DMS153 (cell line): Measurements from ENCODE around the gene CTCF.

ENCODE experiments used
- DNase-seq: peaks from one replicate; lab custom pipeline; 2025; lab: John Stamatoyannopoulos, UW

The CTCF gene

DNA sequence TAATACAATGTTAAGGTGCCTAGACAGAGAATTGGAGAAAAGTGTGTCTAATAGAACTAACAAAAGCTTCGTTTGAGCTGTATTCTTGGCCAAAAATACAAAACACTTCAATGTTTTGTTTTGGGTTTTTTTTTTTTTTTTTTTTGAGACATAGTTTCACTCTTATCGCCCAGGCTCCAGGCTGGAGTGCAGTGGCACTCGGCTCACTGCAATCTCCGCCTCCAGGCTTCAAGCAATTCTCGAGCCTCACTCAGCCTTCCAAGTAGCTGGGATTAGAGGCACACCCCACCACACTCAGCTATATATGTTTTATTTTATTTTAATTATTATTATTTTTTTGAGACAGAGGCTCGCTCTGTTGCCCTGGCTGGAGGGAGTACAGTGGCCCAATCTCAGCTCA lies 44.3 kb downstream of the CTCF start:
- no peak for DNase-seq

DNA sequence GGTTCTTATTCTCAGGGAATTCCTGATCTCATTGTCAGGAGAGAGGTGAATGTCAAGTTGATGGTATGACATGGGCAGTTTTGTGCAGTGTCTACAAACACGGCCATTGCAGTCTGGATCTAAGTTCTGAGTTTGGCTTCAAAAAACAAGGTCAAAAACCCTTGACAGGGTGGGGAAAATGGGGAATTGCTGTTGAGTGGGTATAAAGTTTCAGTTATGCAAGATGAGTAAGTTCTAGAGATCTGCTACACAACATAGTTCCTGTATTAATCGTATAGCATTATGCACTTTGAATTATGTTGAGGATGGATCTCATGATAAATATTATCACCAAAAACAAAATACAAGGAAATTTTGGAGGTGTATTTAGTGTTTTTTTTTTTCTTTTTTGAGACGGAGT lies 46.0 kb downstream of the CTCF start:
- no peak for DNase-seq

DNA sequence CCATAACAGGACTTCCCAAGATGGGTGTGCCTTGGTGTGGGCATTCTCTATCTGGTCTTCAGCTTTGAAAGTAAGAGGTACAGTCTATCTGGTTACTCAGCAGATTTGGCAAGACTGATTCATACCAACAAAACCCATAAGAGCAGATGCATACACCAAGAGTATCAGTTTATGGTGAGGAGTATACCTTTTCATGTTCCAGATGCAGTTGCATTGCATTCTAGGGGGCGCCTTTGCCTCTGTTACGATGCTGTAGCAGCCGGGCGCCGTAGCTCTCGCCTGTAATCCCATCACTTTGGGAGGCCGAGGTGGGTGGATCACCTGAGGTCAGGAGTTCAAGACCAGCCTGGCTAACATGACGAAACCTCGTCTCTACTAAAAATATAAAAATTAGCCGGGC lies 51.5 kb downstream of the CTCF start:
- DNase-seq, result no peak

DNA sequence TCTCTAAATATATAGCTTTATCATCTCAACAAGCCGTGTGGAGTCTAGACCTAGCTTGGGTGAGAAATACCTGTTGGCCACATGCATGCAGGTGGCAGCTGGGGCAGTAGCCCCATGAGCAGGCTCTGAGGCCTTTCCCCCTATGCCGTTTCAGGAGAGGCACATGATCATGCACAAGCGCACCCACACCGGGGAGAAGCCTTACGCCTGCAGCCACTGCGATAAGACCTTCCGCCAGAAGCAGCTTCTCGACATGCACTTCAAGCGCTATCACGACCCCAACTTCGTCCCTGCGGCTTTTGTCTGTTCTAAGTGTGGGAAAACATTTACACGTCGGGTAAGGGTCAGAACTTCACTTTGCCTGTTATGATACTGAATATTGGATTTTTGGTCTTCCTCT lies 65.9 kb downstream of the CTCF start:
- no peak for DNase-seq

DNA sequence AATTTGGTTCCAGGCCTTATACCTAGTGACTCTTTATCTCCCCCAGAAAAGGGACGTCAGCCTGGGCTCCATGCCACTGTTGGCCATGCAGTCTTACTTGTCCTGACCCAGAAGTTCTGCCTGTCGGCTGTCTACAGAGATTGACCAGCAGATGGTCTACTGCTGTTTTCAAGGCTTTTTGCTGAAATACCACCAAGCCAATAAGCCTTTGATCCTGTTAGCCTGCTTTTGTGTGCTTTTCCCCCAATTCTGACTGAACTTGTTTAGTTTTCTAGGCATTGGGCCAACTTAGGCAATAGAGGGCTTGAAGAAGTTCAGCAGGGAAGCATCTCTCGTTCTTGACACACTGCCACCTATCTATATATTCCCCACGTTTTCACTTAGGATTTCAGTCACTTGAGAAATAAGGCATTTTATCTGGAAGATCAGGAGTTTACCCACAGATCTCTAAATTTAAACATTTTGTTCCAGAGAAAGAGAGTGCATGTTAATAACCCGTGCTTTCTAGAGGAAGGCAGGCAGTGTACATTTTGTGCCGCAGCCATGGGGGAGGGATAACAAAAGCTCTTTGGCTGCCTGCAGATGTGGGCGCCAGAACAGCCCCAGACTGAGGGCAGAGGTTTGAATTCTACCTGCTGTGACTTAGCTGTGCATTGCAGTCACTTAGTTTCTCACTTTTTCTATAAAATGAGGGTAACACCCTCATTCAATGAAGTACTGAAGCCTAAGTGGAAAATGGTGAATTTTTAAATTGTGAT lies 70.3 kb downstream of the CTCF start:
- no peak for DNase-seq

DNA sequence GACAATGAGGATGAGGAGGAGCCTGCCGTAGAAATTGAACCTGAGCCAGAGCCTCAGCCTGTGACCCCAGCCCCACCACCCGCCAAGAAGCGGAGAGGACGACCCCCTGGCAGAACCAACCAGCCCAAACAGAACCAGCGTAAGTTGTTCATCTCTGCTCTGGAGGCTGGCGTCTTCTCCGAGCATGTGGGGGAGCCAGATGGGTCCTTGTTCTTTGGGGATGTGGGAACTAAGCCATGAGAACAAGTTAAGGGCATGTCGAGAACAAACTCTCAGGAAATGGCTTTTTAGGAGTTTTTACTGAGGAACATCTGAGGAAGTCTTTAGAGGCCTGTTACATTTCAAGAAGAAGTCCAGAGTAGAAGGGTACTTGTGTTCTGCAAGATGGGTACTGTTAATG lies 74.4 kb downstream of the CTCF start:
- no peak for DNase-seq

DNA sequence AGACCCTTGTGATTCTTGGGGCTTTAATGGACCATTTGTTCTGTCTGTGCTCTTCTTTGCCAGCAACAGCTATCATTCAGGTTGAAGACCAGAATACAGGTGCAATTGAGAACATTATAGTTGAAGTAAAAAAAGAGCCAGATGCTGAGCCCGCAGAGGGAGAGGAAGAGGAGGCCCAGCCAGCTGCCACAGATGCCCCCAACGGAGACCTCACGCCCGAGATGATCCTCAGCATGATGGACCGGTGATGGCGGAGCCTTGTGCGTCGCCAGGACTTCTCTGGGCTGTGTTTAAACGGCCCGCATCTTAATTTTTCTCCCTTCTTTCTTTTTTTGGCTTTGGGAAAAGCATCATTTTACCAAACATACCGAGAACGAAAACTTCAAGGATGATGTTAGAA lies 75.3 kb downstream of the CTCF start:
- no peak for DNase-seq

DNA sequence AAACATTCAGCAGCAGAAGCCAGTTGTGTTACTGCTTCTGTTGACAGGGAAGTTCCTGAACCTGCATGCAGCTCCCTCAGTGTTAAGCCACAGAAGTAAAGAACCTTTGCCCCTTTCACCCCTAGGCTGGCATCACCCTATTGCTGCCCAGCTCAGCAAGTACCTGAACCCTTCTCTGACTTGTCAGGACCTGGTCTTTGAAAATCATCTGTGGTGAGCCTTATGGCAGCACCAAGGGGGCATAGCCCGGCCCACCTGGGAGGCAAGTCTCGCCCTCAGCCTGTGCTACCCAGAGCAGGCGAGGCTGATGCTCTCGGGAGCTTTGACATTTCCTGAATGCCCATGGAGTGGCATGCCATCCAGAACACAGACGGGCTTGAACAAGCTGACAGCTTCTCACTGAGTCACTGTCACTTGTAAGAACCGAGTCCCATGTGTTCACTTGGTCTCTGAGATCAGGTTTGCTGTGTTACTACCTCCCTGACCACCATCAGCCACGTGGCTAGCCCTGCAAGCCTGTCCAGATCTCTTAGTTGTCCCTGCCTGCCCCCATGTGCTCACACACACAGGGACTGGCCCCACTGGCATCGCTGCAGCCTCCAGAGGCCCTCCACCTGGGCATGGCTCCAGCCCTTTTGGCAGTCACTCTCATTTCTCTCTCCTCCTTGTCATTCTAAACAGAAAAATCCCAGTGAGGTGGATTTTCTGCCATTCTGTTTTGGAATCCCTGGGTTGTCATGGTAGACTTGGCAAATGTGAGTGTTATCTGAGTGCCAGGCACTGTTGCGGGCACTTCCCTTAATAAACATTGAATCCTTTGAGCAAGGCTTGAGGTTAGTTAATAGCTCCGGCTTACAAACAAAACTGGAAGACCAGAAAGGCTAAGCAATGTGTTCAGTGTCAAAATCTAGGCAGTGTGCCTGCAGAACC lies 79.7 kb downstream of the CTCF start:
- DNase-seq, result no peak

DNA sequence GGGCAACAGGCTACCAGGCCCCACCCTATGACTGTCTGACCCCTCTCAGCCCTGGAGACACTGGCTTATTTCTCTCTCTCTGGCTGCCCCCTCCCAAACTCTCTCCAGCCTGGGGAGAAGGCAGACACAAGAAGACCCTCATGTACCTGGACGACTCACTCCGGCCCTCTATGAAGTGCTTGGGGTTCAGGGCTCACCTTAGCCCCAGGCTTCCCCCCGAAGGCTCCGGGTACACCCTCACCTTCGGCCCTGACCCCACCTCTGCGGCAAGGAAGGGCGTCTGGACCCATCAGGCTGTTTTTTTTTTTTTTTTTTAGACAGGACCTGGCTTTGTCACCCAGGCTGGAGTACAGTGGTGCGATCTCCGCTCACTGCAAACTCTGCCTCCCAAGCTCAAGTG lies 81.7 kb downstream of the CTCF start:
- no peak for DNase-seq

DNA sequence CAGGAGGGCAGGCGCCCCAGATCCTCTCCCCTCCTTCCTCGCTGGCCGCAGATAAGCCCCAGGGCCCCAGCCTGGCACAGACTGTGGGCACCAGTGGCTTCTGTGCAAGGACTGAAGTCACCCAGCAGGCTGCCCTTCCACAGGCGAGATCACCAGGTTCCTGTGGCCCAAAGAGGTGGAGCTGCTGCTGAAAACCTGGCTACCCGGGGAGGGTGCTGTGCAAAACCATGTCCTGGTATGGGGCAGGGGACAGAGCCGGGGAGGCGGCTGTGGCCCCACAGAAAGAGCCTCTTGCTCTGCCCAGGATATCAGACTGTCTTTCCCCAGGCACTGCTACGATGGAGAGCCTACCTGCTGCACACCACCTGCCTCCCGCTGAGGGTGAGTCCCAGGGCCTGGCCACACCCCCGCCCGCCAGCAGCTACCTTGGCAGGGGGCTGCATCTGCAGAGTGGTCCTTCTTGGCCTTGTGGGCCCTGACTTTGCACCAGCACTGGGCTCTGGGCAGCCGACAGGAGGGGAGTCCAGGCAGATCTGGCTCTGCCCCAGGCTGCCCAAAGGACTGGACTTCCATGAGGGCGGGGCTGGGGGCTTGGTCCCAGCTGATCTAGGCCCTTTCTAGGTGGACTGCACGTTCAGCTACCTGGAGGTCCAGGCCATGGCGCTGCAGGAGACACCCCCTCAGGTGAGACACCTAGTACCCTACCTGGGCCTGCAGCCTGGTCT lies 83.2 kb downstream of the CTCF start:
- no peak for DNase-seq

DNA sequence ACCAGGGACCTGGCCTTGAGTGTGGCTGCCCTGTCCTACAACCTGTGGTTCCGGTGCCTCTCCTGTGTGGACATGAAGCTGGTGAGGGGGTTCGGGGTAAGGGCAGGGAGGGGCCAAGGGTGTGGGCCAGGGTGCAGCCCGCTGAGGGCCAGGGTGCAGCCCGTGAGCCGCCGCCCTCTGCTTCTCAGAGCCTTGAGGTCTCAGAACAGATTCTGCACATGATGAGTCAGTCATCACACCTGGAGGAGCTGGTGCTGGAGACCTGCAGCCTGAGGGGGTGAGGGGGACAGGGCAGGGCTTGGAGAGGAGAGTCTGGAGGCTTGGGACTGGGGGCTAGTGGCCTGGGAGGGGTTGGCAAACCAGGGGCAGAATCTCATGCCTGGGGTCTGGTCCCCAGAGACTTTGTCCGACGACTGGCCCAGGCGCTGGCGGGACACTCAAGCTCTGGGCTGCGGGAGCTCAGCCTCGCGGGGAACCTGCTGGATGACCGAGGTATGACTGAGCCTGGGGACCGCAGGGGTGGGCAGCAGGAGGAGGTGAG lies 84.9 kb downstream of the CTCF start:
- no peak for DNase-seq

DNA sequence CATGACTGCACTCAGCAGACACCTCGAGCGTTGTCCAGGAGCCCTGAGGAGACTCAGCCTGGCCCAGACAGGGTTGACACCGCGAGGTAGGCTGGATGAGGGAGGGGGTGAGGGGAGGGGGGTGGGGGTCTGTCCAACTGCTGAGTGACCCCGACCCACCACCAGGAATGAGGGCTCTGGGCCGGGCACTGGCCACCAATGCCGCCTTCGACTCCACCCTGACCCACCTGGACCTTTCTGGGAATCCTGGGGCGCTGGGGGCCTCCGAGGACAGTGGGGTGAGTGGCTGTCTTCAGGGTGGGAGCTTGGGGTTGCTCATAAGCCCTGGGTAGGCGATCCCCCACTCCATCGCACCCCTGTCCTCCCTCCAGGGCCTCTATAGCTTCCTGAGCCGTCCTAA lies 85.4 kb downstream of the CTCF start:
- no peak for DNase-seq

DNA sequence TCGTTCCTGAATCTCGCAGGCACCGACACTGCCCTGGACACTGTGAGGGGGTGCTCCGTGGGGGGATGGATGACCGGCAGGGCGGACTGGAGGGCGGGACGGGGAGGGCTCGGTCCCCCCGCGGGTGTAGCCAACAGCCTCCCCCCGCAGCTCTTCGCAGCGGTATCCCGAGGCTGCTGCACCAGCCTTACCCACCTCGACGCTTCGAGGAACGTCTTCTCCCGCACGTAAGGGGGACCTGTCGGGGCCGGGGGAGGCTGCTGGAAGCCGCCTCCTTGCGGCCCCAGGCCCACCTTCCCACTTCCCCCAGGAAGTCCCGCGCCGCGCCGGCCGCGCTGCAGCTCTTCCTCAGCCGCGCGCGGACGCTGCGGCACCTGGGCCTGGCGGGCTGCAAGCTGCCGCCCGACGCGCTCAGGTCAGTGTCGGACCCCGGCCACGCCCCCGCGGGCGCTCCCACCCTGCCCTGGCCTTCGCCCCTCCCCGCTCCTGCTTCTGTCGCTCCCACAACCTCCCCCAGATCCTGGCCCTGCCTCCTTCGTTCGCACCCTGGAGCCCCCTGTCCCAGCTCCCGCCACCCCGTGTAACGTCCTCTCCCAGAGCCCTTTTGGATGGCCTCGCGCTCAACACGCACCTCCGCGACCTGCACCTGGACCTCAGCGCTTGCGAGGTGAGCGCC lies 85.9 kb downstream of the CTCF start:
- DNase-seq, result no peak

DNA sequence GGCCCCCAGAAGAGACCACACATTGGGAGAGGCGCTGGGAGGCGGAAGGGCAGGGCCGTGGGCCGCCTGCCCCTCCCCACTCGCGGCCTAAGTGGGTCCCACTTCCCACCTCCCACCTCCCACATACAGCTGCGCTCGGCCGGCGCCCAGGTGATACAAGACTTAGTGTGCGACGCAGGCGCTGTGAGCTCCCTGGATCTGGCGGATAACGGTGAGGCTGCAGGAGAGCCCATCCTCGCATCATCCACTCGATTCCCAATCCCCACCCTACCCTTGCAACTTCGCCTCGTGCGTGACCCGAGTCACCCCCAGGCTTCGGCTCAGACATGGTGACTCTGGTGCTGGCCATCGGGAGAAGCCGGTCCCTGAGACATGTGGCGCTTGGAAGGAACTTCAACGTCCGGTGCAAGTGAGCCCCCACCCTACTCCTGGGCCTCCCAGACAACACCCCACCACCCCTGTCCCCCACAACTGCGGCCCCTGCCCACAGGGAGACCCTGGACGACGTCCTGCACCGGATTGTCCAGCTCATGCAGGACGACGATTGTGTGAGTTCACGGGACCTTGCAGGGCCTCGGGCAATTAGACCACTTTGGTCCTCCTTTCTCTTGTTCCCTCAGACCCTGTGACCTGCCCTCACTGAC lies 86.6 kb downstream of the CTCF start:
- DNase-seq, result no peak

DNA sequence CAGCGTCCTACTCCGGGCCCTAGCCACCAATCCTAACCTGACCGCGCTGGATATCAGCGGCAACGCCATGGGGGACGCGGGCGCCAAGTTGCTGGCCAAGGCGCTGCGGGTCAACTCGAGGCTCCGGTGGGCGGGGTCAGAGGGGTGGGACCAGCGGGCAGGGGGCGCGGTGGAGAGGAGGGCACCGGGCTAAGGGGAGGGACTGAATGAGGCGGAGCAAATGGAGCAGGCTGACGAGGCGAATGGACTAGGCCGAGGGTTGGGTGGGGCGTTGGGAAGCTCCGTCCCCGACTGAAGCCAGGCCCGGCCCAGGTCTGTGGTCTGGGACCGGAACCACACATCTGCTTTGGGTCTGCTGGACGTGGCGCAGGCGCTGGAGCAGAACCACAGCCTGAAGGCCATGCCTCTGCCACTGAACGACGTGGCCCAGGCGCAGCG lies 87.2 kb downstream of the CTCF start:
- DNase-seq, result no peak

DNA sequence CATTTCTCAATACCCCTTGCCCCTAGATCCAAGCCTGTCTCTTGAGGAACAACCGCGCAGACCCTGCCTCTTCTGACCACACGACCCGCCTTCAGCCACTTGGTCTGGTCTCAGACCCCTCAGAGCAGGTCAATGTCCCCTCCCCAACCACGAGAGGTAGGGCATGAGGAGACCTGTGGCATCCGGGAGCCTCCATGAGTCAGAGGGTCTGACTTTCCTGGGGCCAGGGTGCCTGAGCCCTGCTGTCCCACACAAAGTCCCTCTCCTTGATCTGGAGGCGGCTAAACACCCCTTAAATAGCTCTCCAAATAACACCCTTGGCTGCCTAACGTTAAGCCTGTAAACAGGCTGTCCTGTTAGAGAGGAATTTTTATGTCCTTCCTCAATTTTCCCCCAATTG lies 87.7 kb downstream of the CTCF start:
- no peak for DNase-seq

DNA sequence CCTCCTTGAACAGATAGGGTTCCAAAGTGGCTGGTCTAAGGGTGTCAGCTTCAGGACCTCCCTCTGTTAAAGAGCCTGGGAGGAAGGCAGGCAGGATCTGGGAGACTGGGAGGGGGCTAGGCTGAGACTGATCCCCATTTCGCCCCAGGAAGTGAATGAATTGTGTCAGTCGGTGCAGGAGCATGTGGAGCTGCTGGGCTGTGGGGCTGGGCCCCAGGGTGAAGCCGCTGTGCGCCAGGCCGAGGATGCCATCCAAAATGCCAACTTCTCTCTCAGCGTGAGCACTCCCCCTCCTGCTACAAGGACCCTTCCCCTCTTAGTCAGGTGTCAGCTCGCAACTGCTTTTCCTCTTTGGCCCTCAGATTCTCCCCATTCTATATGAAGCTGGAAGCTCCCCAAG lies 88.7 kb downstream of the CTCF start:
- no peak for DNase-seq

DNA sequence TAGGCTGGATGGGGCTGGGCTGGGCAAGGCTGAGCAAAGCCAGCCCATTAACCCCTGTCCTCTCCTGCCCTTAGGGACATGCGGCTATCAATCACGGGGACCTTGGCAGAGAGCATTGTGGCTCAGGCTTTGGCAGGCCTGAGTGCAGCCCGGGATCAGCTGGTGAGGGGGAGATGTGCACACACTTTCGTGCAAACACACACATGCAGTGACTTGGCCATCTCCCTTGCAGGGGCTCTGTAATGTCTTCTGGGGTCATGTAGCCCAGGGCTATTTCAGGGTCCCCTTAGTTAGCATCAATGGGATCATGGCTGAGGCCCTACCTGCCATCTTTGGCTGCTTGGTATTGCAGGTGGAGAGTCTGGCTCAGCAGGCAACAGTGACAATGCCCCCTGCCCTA lies 89.5 kb downstream of the CTCF start:
- no peak for DNase-seq

DNA sequence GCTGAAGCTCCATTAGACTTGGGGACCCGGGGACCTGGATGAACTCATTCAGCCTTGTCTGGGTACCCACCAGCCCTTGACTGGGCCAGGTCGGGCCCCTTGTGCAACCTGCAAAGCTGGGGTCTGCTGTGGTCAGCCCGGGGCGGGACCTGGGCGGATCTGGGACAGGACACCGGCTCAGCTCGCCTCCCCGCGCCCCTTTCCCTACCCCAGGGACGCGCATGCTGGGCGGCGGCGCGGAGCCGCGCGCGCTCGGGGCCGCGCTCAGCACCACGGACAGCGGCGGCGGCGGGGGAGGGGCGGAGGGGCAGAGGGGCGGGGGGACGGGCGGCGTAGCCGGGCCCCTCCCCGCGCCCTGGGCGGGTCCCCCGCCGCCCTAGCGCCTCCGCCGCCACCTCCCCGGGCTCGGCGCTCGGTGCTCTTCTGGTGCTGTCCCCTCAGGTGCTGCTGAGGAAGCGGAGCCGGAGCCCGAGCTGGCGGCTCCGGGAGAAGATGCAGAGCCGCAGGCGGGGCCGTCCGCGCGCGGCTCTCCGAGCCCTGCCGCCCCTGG lies 90.3 kb downstream of the CTCF start:
- DNase-seq, result no peak

DNA sequence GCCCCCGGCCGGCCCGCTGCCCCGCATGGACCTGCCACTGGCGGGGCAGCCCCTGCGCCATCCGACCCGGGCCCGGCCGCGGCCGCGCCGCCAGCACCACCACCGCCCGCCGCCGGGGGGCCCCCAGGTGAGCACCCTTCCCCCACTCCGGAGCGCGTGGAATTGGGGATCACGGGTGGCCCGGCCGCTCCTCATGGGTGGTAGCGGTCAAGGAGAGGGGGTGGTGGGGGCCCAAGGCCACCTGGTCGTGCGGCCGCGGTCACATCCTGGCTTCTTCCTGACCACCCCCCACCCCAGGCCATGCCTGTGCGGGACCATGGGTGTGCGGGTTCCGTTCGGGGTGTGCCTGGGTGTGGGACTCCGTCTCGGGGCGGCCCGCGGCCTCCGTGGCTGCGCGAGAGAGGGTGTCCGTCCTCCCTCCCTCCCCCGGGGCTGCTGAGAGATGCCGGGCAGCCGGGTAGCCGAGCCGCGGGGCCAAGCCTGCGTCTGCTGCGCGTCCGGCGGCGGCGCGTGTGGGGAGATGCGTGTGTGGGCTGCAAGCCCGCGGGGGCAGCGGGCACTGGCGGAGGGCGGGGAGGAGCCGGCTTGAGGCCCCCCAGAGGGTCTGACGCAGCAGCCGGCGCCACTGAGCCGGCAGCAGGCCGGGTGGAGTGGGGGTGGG lies 90.9 kb downstream of the CTCF start:
- no peak for DNase-seq
